Activated T-cell treated with anti-CD3 and anti-CD28 coated beads, Interleukin-2, amount 50 U/mL, for 72 hours (primary cell): ENCODE data around the gene DBNDD2. TPM values are rescaled to one million over a fixed set of nuclear protein-coding genes. Genes with fewer than 3 reads are reported as not detected.

Experiments used
- ATAC-seq, 2 donors: fragments of 150-1000 bp; cut with Tn5 transposase; replicated peaks in 1 of 2; 2 replicates each; pipeline ENCODE4 v1.10.0; 2021; ENCODE audit warnings: moderate library complexity in 2 of 2, mild to moderate bottlenecking in 1 of 2
- DNase-seq, 2 donors: peaks; one replicate each; pipeline ENCODE4 v3.0.0; 2021 to 2022; ENCODE audit warnings: mixed read lengths in 1 of 2
- H3K27ac Mint-ChIP-seq: one replicate; pipeline ENCODE4 v1.8.0; 2022; ENCODE audit warnings: mild to moderate bottlenecking, moderate library complexity, mixed read lengths
- H3K27me3 Mint-ChIP-seq: one replicate; pipeline ENCODE4 v1.8.0; 2022; ENCODE audit warnings: low read depth, mixed read lengths
- H3K36me3 Mint-ChIP-seq, 2 donors: one replicate each; pipeline ENCODE4 v1.8.0; 2022; ENCODE audit warnings: mixed read lengths in 2 of 2, mild to moderate bottlenecking in 1 of 2; ENCODE audit not compliant: insufficient read depth in 2 of 2
- H3K4me1 Mint-ChIP-seq: one replicate; pipeline ENCODE4 v1.8.0; 2022; ENCODE audit warnings: low read depth, mixed read lengths
- H3K4me3 Mint-ChIP-seq, 2 donors: one replicate each; pipeline ENCODE4 v1.8.0; 2022; ENCODE audit warnings: mild to moderate bottlenecking in 2 of 2, mixed read lengths in 2 of 2, moderate library complexity in 2 of 2
- H3K9me3 Mint-ChIP-seq, 2 donors: one replicate each; pipeline ENCODE4 v1.8.0; 2022; ENCODE audit warnings: mixed read lengths in 2 of 2
- total RNA-seq, 2 donors: library from RNA; stranded (reverse); gene quantifications; one replicate each; pipeline ENCODE4 v1.2.3, GENCODE V29; 2022

The DBNDD2 gene
- total RNA-seq, 2 donors from 2014 or later = 28.7 to 43.4 TPM

DNA sequence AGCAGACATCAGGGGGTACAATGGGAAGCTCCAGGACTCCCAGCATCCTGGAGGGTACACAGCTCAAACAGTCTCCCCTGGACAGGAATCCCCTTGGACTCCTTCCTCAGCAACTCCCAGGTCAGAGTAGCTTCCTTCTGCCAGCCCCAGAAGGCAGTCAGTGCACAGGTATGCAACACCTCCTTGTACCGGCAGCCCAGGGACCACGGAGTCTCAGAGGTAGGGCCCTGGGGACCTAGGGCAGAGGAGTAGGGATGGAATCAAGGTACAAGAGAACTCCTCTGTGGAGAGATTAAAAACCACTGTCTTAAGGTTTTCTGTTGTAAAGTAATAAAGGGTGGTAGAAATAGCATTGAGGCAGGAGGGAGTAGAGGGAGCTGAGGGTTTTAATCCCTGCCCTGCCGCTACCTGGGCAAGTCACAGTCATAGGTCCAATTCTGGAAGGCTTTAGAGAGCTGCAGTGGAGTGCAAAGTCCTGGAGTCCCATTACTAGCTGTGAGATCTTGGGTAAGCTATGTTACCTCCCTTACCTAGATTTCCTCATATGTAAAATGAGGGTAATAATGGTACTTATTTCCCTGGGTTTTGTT lies 37.4 kb upstream of the DBNDD2 start:
- Mint-ChIP-seq H3K27me3 (no peaks in the 10 kb centered on the region), H3K27ac (no peak overlapping the region), H3K9me3 (no peaks in the 10 kb centered on the region), H3K4me1 (peaks cover 40% of the 10 kb centered on the region), H3K4me3 (no peak overlapping the region), H3K36me3 (peaks cover 0 to 2% of the 10 kb centered on the region in 2 donors)
- DNase-seq (no peak), ATAC-seq (no peak)

GRCh38 chr20:45372241-45372640 lies 35.8 kb upstream of the DBNDD2 start:
- Mint-ChIP-seq H3K9me3 (no peaks in the 10 kb centered on the region), H3K27ac (no peak overlapping the region), H3K27me3 (no peaks in the 10 kb centered on the region), H3K36me3 (peaks cover 0 to 2% of the 10 kb centered on the region in 2 donors), H3K4me1 (peaks cover 40% of the 10 kb centered on the region), H3K4me3 (peak overlapping the region; percentile 62 to 80)
- ATAC-seq (no peak), DNase-seq (no peak)

DNA sequence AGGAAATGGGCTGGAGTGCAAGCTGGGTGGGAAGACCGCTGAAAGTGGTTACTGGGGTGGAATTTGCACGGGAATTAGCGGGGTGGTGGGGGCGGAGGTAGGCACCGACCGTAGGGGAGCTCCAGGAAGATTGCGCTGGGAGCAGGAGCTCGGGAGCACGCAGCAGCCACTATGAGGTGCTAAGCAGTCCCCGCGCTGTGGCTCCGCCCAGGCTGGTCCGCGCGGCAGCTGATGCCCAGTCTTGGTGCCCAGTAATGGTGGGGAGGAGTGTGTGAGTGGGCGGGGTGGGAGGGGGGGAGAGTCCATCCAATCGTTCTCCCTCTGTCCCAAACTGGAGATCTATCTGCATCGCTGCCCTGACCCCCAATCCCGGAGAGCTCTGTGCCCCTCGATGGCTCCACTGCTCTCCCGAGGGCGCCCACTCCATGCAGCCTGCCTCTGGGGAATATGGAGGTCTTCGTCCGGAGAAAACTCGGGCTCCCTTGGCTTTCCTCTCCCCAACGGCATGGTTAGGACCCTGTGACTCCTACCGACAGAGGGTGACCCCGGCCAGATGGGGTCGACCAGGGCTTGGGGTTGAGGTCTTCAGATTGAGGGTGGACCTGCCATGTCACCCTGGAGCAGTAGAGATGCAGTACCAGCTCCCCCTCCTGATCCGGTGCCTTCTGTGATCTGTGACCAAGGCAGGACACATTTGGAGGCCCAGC lies 35.3 kb upstream of the DBNDD2 start:
- Mint-ChIP-seq H3K4me3 (peak overlapping the region; percentile 82 to 84), H3K4me1 (peaks cover 37% of the 10 kb centered on the region), H3K27me3 (no peaks in the 10 kb centered on the region), H3K36me3 (peaks cover 0 to 2% of the 10 kb centered on the region in 2 donors), H3K9me3 (no peaks in the 10 kb centered on the region), H3K27ac (no peak overlapping the region)
- ATAC-seq (no peak), DNase-seq (no peak)

DNA sequence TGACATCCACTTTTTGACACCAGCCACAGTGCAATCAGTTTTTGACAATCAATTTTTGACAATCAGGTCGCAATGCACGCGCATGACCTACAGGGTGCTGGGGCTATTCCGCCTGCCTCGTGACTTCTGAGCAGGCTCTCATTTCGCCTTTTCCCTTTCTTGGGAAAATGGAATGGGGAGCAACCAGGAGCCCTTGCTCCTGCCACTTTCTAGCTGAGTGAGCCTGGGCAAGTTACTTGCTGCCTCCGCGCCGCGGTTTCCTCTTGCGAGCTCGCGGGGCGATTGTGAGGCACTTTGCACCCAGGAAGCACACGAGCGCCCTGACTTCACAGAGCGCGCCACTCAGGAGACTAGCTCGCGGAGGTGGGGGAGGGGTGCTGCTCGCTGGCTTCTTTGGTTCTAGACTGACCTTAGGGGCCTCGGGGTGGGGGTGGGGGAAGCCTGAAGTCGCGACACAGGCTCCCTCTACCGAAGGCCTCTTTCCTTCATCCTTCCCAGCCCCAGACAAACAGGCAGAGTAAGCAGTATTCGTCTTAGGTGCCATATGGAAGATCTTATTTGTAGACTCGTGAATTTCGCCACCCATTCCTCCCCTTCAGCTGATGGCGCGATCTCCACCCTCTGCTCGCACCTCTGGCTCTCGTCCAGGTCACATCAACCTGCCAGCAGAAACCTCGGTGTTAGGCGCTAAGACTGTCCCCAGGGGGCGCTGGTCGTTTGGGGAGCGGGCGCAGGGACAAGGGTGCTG lies 34.6 kb upstream of the DBNDD2 start:
- no peaks in the 10 kb centered on the region for H3K27me3 Mint-ChIP-seq
- H3K27ac Mint-ChIP-seq = no peak overlapping the region
- DNase-seq (peak; percentile 92 to 95), ATAC-seq (peak; percentile 93)
- H3K4me3 Mint-ChIP-seq = peak overlapping the region; percentile 82 to 84
- peaks cover 36% of the 10 kb centered on the region for H3K4me1 Mint-ChIP-seq
- no peaks in the 10 kb centered on the region for H3K9me3 Mint-ChIP-seq
- H3K36me3 Mint-ChIP-seq = no peaks in the 10 kb centered on the region

DNA sequence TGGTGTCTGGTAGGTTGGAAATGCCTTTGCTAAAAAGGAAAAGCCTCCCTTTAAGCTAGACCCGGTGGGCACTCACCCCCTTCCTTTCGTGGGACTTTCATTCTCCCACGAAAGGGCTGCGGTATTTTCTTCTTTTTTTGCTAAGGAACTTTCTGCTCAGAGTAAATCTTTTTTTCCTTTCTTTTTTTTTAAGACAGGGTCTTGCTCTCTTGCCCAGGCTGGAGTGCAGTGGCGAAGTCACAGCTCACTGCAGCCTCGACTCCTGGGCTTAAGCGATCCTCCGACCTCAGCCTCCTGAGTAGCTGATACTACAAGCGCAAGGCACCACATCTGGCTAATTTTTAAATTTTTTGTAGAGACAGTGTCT lies 34.0 kb upstream of the DBNDD2 start:
- Mint-ChIP-seq H3K4me1 (peaks cover 34% of the 10 kb centered on the region), H3K27me3 (no peaks in the 10 kb centered on the region), H3K4me3 (peak overlapping the region; percentile 82 to 84), H3K9me3 (no peaks in the 10 kb centered on the region), H3K27ac (peak overlapping the region; percentile 33), H3K36me3 (no peaks in the 10 kb centered on the region)
- ATAC-seq = no peak
- no peak for DNase-seq

DNA sequence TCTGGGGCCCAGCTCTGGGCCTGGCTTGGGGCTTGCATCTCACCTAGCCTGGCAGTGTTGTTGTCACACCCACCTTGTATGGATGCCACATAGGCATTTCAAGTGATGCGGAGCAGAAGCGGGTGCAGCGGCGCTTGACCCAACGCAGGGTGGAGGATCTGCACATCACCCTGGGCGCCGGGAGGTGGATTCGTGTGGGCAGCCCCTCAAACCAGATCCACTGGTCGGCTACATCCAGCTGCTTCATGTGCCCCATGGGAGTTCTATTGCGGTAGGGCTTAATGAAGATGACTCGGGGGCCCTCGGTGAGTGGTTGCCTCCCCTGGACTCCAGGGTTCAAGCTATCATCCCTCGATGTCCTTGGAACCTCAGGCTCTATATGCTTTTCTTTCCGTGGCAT lies 33.1 kb upstream of the DBNDD2 start:
- Mint-ChIP-seq H3K27ac (no peak overlapping the region), H3K4me3 (no peak overlapping the region), H3K27me3 (no peaks in the 10 kb centered on the region), H3K36me3 (no peaks in the 10 kb centered on the region), H3K4me1 (peaks cover 33% of the 10 kb centered on the region), H3K9me3 (no peaks in the 10 kb centered on the region)
- no peak for DNase-seq
- no peak for ATAC-seq

DNA sequence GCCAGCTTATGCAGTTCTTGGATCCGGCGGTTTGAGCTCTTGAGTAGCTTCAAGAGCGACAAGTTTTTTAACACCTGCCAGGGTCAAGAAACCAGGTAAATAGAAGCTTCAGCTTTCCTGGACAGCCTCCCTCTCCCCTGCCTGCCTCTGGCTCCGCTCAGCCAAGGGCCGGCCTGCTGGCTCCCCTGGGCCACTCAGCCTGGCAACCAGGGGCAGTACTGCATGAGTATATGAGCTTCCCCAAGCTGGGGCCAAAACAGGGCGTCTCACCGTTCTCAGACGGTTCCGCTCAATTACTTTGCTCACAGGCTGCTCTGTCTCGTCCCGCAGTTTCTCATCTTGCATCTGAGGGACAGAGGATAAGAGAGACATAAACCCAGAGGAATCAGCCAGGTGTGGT lies 30.8 kb upstream of the DBNDD2 start:
- Mint-ChIP-seq H3K4me3 (no peak overlapping the region), H3K27ac (no peak overlapping the region), H3K27me3 (no peaks in the 10 kb centered on the region), H3K9me3 (no peaks in the 10 kb centered on the region), H3K4me1 (peaks cover 29% of the 10 kb centered on the region), H3K36me3 (peaks cover 0 to 2% of the 10 kb centered on the region in 2 donors)
- ATAC-seq (no peak), DNase-seq (no peak)

- Mint-ChIP-seq H3K4me1 (peaks cover 24% of the 10 kb centered on the region), H3K36me3 (peaks cover 0 to 2% of the 10 kb centered on the region in 2 donors)
Measured at GRCh38 chr20:45378191-45378590, 29.9 kb upstream of the DBNDD2 start, which contains the start of gene TP53TG5. Gene TP53TG5 (minus strand): TSS chr20:45378325. CDS start chr20:45378236, 89 bp downstream.

DNA sequence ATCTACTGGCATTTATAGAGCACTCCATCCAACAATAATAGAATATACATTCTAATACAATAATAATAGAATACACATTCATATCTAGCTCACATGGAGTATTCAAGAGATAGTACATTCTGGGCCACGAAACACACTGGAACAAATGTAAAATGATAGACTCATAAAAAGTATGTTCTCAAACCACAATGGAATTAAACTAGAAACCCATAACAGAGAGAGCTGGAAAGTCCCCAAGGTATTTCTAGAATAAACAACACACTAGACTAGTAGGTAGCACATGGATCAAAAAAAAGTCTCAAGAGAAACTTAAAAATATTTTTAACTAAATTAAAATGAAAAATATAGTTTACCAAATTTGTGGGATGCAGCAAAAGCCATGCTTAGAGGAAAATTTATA lies 20.8 kb upstream of the DBNDD2 start:
- Mint-ChIP-seq H3K9me3 (peaks cover 4 to 5% of the 10 kb centered on the region in 2 donors), H3K4me3 (no peak overlapping the region), H3K27me3 (no peaks in the 10 kb centered on the region), H3K36me3 (peaks cover 5 to 6% of the 10 kb centered on the region in 2 donors), H3K4me1 (peaks cover 35% of the 10 kb centered on the region), H3K27ac (no peak overlapping the region)
- peak; percentile 33 to 61 for ATAC-seq
- no peak for DNase-seq

More at GRCh38 chr20:45378191-45378590, 29.9 kb upstream of the DBNDD2 start, which contains the start of gene TP53TG5:
- no peaks in the 10 kb centered on the region for H3K27me3 Mint-ChIP-seq
- no peak within 1 kb of the TSS for H3K27ac Mint-ChIP-seq
- H3K9me3 Mint-ChIP-seq = no peaks in the 10 kb centered on the region
- no peak for ATAC-seq
- no peak within 1 kb of the TSS for H3K4me3 Mint-ChIP-seq
- DNase-seq = no peak

DNA sequence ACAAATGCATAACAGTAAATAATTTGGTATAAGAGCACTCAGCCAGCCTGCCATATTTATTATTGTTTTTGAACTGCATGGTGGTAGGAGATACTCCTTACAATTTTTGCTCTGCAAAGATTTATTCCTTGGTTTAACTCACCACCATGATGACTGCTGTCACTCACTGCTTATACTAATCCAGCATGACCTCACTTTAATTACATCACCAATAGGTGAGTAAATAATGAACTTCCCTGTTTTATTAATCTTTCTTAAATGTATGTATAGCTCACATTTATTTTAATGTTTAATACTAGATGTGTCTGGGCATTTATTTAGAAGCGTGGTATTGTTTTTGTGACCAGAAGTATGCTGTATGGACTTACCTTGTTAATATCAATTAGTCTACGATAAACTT lies 17.2 kb upstream of the DBNDD2 start:
- ATAC-seq (no peak), DNase-seq (no peak)
- peaks cover 4 to 5% of the 10 kb centered on the region in 2 donors for H3K9me3 Mint-ChIP-seq
- H3K4me1 Mint-ChIP-seq = peaks cover 35% of the 10 kb centered on the region
- no peak overlapping the region for H3K27ac Mint-ChIP-seq
- H3K36me3 Mint-ChIP-seq = peaks cover 5 to 6% of the 10 kb centered on the region in 2 donors
- H3K4me3 Mint-ChIP-seq = no peak overlapping the region
- no peaks in the 10 kb centered on the region for H3K27me3 Mint-ChIP-seq

- Mint-ChIP-seq H3K4me1 (peaks cover 33% of the 10 kb centered on the region), H3K36me3 (peaks cover 5 to 6% of the 10 kb centered on the region in 2 donors), H3K27ac (peak overlapping the region; percentile 34), H3K9me3 (peaks cover 4 to 5% of the 10 kb centered on the region in 2 donors), H3K4me3 (peak overlapping the region in 1 of 2 donors; percentile 8), H3K27me3 (no peaks in the 10 kb centered on the region)
- DNase-seq = no peak
- no peak for ATAC-seq
Measured at GRCh38 chr20:45391559-45391958, 16.5 kb upstream of the DBNDD2 start.

GRCh38 chr20:45392733-45393132 lies 15.4 kb upstream of the DBNDD2 start:
- peaks cover 0 to 2% of the 10 kb centered on the region in 2 donors for H3K36me3 Mint-ChIP-seq
- peaks cover 0 to 4% of the 10 kb centered on the region in 2 donors for H3K9me3 Mint-ChIP-seq
- H3K27me3 Mint-ChIP-seq = no peaks in the 10 kb centered on the region
- H3K4me3 Mint-ChIP-seq = no peak overlapping the region
- no peak for ATAC-seq
- DNase-seq = no peak
- H3K4me1 Mint-ChIP-seq = peaks cover 21% of the 10 kb centered on the region
- no peak overlapping the region for H3K27ac Mint-ChIP-seq
